ENCODE data around the gene DAP. TPM values are rescaled to one million over a fixed set of nuclear protein-coding genes. Genes with fewer than 3 reads are reported as not detected.

DAP gene
- polyA plus RNA-seq, 4 donors, result 81.2 to 203 (median 142) TPM

- no peak overlapping the region for H3K27ac ChIP-seq (ENCODE audit: low read depth in 1 of 3, low read length in 2 of 3)
- no peak overlapping the region for H3K4me3 ChIP-seq (ENCODE audit: low read depth in 1 of 3, low read length in 3 of 3)
- peaks cover 0 to 9% of the 10 kb centered on the region in 2 donors for H3K9me3 ChIP-seq (ENCODE audit: control insufficient read depth in 2 of 2, insufficient read depth in 1 of 2, low read depth in 1 of 2, low read length in 1 of 2)
- peaks cover 0 to 9% (median 4%) of the 10 kb centered on the region in 3 donors for H3K4me1 ChIP-seq (ENCODE audit: control insufficient read depth in 3 of 3, insufficient read depth in 2 of 3, low read depth in 1 of 3, low read length in 2 of 3)
- WGBS, 3 donors, result 76 to 83% (median 80%) methylated on average over 8 of the region's 8 CpGs
- no peaks in the 10 kb centered on the region for H3K27me3 ChIP-seq (ENCODE audit: control insufficient read depth in 3 of 3, insufficient read depth in 3 of 3, low read length in 3 of 3)
- DNase-seq (no peak), FAIRE-seq (no peak)
- peaks cover 2 to 33% (median 6%) of the 10 kb centered on the region in 3 donors for H3K36me3 ChIP-seq (ENCODE audit: control insufficient read depth in 3 of 3, insufficient read depth in 2 of 3, low read depth in 1 of 3, low read length in 3 of 3)
Observed at GRCh38 chr5:10735569-10736276, 25.3 kb downstream of the DAP start.

DNA sequence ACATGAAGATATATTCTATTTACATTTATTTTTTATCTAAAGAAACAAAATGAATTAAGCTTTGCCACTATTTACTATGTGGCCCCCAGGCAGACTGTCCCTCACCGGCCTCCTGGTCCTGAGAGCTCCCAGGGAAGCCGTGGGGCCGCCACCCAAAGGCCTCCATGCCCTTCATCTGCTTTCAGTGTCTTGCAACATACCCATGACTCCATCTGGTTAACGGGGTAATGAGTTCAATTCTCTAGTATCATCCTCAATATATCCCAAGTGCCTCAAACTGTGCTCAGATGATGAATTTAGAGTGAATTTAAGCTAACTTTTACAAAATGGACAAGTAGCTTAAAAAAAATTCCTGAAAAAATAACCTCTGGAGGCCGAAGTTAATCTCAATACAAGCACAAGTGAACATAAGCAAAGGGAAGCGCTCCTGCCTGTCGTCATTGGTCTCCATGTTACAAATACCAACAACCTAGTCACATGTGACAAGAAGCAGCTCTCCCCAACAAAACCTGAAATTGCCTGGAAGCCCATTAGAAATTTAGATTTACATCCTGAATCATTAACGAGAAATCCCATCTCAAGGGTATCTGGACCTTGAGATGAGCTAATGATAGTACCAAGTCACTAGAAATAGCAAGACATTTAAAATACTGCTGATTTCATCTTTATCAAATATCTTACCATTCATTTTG, 26.1 kb downstream of the DAP start:
- 78 to 80% (median 79%) methylated on average over 8 of the region's 8 CpGs for WGBS, 3 donors
- H3K4me1 ChIP-seq (ENCODE audit: control insufficient read depth in 3 of 3, insufficient read depth in 2 of 3, low read depth in 1 of 3, low read length in 2 of 3), result peaks cover 0 to 9% (median 4%) of the 10 kb centered on the region in 3 donors
- H3K4me3 ChIP-seq (ENCODE audit: low read depth in 1 of 3, low read length in 3 of 3), result no peak overlapping the region
- H3K27me3 ChIP-seq (ENCODE audit: control insufficient read depth in 3 of 3, insufficient read depth in 3 of 3, low read length in 3 of 3), result no peaks in the 10 kb centered on the region
- DNase-seq (no peak), FAIRE-seq (no peak)
- no peak overlapping the region for H3K27ac ChIP-seq (ENCODE audit: low read depth in 1 of 3, low read length in 2 of 3)
- H3K36me3 ChIP-seq (ENCODE audit: control insufficient read depth in 3 of 3, insufficient read depth in 2 of 3, low read depth in 1 of 3, low read length in 3 of 3), result peaks cover 2 to 38% (median 6%) of the 10 kb centered on the region in 3 donors
- H3K9me3 ChIP-seq (ENCODE audit: control insufficient read depth in 2 of 2, insufficient read depth in 1 of 2, low read depth in 1 of 2, low read length in 1 of 2), result peaks cover 0 to 8% of the 10 kb centered on the region in 2 donors

DNA sequence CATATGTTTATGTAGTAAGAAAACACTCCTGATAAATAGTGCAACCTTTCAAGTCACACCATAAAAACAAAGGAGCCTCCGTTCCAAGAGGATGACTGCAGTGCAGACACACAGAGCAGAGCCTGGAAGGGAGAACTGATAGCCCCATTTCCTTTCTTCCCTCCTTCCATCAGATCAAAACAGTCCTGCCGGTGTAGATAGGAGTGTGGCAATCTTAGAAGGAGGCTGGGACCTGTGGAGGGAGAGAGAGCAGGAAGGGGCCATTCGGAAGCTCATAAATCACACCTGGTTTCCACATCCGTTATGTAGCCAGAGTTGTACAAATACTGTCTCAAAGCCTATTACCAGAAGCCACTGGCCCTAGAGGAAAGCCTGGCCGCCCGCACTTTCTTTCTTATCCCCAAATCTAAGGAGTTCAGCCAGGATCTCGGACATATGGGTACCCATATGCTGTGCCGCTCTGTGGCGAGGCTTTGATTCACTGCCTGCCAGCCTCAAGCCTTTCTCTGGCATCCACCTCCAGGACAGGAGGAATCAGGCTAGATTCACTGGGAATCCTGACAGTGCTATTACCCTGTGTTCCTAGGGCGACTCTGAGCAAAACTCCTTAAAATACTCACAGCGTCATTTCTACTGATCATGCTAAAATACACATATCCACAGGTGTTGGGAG, 26.9 kb downstream of the DAP start:
- H3K27me3 ChIP-seq (ENCODE audit: control insufficient read depth in 3 of 3, insufficient read depth in 3 of 3, low read length in 3 of 3), result no peaks in the 10 kb centered on the region
- peaks cover 2 to 36% (median 6%) of the 10 kb centered on the region in 3 donors for H3K36me3 ChIP-seq (ENCODE audit: control insufficient read depth in 3 of 3, insufficient read depth in 2 of 3, low read depth in 1 of 3, low read length in 3 of 3)
- FAIRE-seq, result no peak
- no peak for DNase-seq
- WGBS, 3 donors, result 55 to 74% (median 62%) methylated on average over 11 of the region's 11 CpGs
- no peak overlapping the region for H3K4me3 ChIP-seq (ENCODE audit: low read depth in 1 of 3, low read length in 3 of 3)
- peaks cover 0 to 9% (median 4%) of the 10 kb centered on the region in 3 donors for H3K4me1 ChIP-seq (ENCODE audit: control insufficient read depth in 3 of 3, insufficient read depth in 2 of 3, low read depth in 1 of 3, low read length in 2 of 3)
- H3K27ac ChIP-seq (ENCODE audit: low read depth in 1 of 3, low read length in 2 of 3), result no peak overlapping the region
- H3K9me3 ChIP-seq (ENCODE audit: control insufficient read depth in 2 of 2, insufficient read depth in 1 of 2, low read depth in 1 of 2, low read length in 1 of 2), result peaks cover 0 to 3% of the 10 kb centered on the region in 2 donors

DNA sequence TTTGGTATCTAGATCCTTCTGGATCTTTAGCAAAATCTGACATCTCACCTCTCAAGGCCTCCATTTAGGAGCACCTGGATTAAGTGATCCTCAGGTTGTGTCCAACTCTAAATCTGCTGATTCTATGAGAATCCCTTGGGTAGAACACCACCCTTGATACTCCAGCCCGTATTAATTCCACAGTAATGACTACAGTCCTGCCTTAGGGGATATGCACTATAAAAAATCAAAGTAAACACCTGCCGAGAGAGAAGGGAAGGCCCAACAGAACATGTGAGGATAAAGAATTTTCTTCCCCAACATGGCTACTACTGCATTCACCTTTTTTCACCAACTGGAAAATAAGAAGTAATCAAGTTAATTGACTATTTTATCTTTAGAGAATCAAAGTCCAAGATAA, 27.6 kb downstream of the DAP start:
- no peak for FAIRE-seq
- H3K27ac ChIP-seq (ENCODE audit: low read depth in 1 of 3, low read length in 2 of 3), result no peak overlapping the region
- H3K4me3 ChIP-seq (ENCODE audit: low read depth in 1 of 3, low read length in 3 of 3), result no peak overlapping the region
- peaks cover 0 to 3% of the 10 kb centered on the region in 2 donors for H3K9me3 ChIP-seq (ENCODE audit: control insufficient read depth in 2 of 2, insufficient read depth in 1 of 2, low read depth in 1 of 2, low read length in 1 of 2)
- DNase-seq, result no peak
- 26 to 69% (median 41%) methylated on average over 2 of the region's 2 CpGs for WGBS, 3 donors
- H3K36me3 ChIP-seq (ENCODE audit: control insufficient read depth in 3 of 3, insufficient read depth in 2 of 3, low read depth in 1 of 3, low read length in 3 of 3), result peaks cover 2 to 33% (median 8%) of the 10 kb centered on the region in 3 donors
- H3K4me1 ChIP-seq (ENCODE audit: control insufficient read depth in 3 of 3, insufficient read depth in 2 of 3, low read depth in 1 of 3, low read length in 2 of 3), result peaks cover 0 to 9% (median 4%) of the 10 kb centered on the region in 3 donors
- no peaks in the 10 kb centered on the region for H3K27me3 ChIP-seq (ENCODE audit: control insufficient read depth in 3 of 3, insufficient read depth in 3 of 3, low read length in 3 of 3)

- no peaks in the 10 kb centered on the region for H3K9me3 ChIP-seq (ENCODE audit: control insufficient read depth in 2 of 2, insufficient read depth in 1 of 2, low read depth in 1 of 2, low read length in 1 of 2)
- DNase-seq (no peak), FAIRE-seq (no peak)
- H3K4me1 ChIP-seq (ENCODE audit: control insufficient read depth in 3 of 3, insufficient read depth in 2 of 3, low read depth in 1 of 3, low read length in 2 of 3), result peaks cover 0 to 9% (median 4%) of the 10 kb centered on the region in 3 donors
- H3K36me3 ChIP-seq (ENCODE audit: control insufficient read depth in 3 of 3, insufficient read depth in 2 of 3, low read depth in 1 of 3, low read length in 3 of 3), result peaks cover 2 to 32% (median 8%) of the 10 kb centered on the region in 3 donors
- H3K27ac ChIP-seq (ENCODE audit: low read depth in 1 of 3, low read length in 2 of 3), result no peak overlapping the region
- 91 to 100% (median 94%) methylated on average over 1 of the region's 1 CpG for WGBS, 3 donors
- H3K27me3 ChIP-seq (ENCODE audit: control insufficient read depth in 3 of 3, insufficient read depth in 3 of 3, low read length in 3 of 3), result no peaks in the 10 kb centered on the region
- H3K4me3 ChIP-seq (ENCODE audit: low read depth in 1 of 3, low read length in 3 of 3), result no peak overlapping the region
Observed at GRCh38 chr5:10731913-10732312, 29.1 kb downstream of the DAP start.

DNA sequence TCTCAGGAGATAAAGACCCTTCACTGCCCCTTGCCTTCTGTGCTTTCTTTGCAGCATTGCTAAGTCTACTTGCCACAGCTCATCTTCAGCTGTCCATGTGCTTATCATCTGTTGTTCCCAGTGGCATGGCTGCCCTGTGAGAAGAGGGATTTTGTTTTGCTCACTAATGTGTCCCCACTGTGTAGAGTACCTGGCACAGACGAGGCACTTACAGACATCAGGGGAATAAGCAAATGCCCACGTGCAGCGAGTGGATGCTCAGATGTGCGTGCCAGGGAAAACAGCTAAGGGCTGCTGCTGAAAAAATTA, 31.0 kb downstream of the DAP start:
- no peak overlapping the region for H3K4me3 ChIP-seq (ENCODE audit: low read depth in 1 of 3, low read length in 3 of 3)
- H3K9me3 ChIP-seq (ENCODE audit: control insufficient read depth in 2 of 2, insufficient read depth in 1 of 2, low read depth in 1 of 2, low read length in 1 of 2), result no peaks in the 10 kb centered on the region
- H3K4me1 ChIP-seq (ENCODE audit: control insufficient read depth in 3 of 3, insufficient read depth in 2 of 3, low read depth in 1 of 3, low read length in 2 of 3), result peaks cover 0 to 9% (median 2%) of the 10 kb centered on the region in 3 donors
- no peak overlapping the region for H3K27ac ChIP-seq (ENCODE audit: low read depth in 1 of 3, low read length in 2 of 3)
- H3K36me3 ChIP-seq (ENCODE audit: control insufficient read depth in 3 of 3, insufficient read depth in 2 of 3, low read depth in 1 of 3, low read length in 3 of 3), result peaks cover 2 to 26% (median 8%) of the 10 kb centered on the region in 3 donors
- FAIRE-seq (no peak), DNase-seq (no peak)
- 90 to 94% (median 92%) methylated on average over 4 of the region's 4 CpGs for WGBS, 3 donors
- H3K27me3 ChIP-seq (ENCODE audit: control insufficient read depth in 3 of 3, insufficient read depth in 3 of 3, low read length in 3 of 3), result no peaks in the 10 kb centered on the region

DNA sequence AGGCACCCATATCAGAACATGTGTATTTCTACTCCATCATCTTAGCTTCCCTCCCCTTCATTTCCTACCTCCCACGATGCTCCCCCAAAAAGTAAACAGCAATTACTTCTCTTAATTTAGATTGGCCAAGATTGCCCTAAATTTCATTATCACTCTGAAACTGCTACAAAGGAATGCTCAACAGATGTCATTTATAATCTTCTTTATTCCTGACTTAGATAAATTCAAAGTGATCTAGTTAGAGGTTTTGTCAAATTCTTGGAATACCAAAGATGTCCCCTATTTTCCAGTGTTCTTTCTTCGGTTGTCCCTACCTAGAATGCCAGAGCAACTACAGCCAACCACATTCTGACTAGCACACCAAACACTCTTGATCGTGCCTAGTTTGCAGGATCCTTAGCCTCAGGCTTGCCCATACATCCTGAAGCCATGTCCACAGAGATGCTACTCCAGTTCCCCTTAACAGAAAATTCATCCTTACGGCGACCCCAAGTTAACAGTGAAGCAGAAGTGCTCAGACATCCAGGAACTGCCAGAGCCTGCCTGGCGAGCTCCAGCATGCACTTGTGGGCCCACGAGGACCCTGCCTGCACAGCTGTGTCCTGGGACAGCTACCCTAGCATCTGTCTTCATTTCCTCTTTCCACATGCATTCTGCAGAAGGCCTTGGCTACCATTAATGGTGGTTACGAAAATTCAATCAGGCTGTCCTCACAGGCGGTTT, 31.6 kb downstream of the DAP start:
- 71 to 91% (median 80%) methylated on average over 9 of the region's 9 CpGs for WGBS, 3 donors
- H3K4me1 ChIP-seq (ENCODE audit: control insufficient read depth in 3 of 3, insufficient read depth in 2 of 3, low read depth in 1 of 3, low read length in 2 of 3), result peaks cover 0 to 9% (median 2%) of the 10 kb centered on the region in 3 donors

DNA sequence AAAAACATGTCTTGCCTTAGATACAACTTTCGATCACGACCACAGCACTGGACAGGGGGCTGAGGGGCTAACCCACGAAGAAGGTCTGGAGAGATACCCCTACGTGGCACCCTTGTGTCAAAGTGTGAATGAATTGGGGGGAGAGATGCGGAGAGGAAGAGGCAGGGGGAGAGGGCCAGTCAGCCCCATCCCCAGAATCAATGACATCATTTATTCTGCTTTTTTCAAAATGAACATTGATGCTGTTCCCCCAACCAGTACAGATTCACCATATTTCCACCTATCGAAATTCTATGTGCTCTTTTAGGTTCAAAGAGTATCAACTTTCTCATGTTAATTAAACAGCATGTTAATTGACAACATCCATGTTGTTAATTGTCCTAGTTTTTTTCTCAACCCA, 32.4 kb downstream of the DAP start:
- no peak overlapping the region for H3K4me3 ChIP-seq (ENCODE audit: low read depth in 1 of 3, low read length in 3 of 3)
- H3K9me3 ChIP-seq (ENCODE audit: control insufficient read depth in 2 of 2, insufficient read depth in 1 of 2, low read depth in 1 of 2, low read length in 1 of 2), result no peaks in the 10 kb centered on the region
- FAIRE-seq (no peak), DNase-seq (no peak)
- no peak overlapping the region for H3K27ac ChIP-seq (ENCODE audit: low read depth in 1 of 3, low read length in 2 of 3)
- H3K27me3 ChIP-seq (ENCODE audit: control insufficient read depth in 3 of 3, insufficient read depth in 3 of 3, low read length in 3 of 3), result no peaks in the 10 kb centered on the region
- H3K4me1 ChIP-seq (ENCODE audit: control insufficient read depth in 3 of 3, insufficient read depth in 2 of 3, low read depth in 1 of 3, low read length in 2 of 3), result peaks cover 0 to 3% (median 0%) of the 10 kb centered on the region in 3 donors
- 94 to 97% (median 96%) methylated on average over 6 of the region's 6 CpGs for WGBS, 3 donors
- H3K36me3 ChIP-seq (ENCODE audit: control insufficient read depth in 3 of 3, insufficient read depth in 2 of 3, low read depth in 1 of 3, low read length in 3 of 3), result peaks cover 2 to 26% (median 8%) of the 10 kb centered on the region in 3 donors

More for the DNA sequence above, 31.6 kb downstream of the DAP start:
- H3K36me3 ChIP-seq (ENCODE audit: control insufficient read depth in 3 of 3, insufficient read depth in 2 of 3, low read depth in 1 of 3, low read length in 3 of 3), result peaks cover 2 to 26% (median 8%) of the 10 kb centered on the region in 3 donors
- no peaks in the 10 kb centered on the region for H3K9me3 ChIP-seq (ENCODE audit: control insufficient read depth in 2 of 2, insufficient read depth in 1 of 2, low read depth in 1 of 2, low read length in 1 of 2)
- no peak overlapping the region for H3K27ac ChIP-seq (ENCODE audit: low read depth in 1 of 3, low read length in 2 of 3)
- no peaks in the 10 kb centered on the region for H3K27me3 ChIP-seq (ENCODE audit: control insufficient read depth in 3 of 3, insufficient read depth in 3 of 3, low read length in 3 of 3)
- FAIRE-seq (no peak), DNase-seq (no peak)
- no peak overlapping the region for H3K4me3 ChIP-seq (ENCODE audit: low read depth in 1 of 3, low read length in 3 of 3)

Data from small intestine (tissue), 7 donors.